ENCODE results near the gene FLT1.

FLT1 gene

DNA sequence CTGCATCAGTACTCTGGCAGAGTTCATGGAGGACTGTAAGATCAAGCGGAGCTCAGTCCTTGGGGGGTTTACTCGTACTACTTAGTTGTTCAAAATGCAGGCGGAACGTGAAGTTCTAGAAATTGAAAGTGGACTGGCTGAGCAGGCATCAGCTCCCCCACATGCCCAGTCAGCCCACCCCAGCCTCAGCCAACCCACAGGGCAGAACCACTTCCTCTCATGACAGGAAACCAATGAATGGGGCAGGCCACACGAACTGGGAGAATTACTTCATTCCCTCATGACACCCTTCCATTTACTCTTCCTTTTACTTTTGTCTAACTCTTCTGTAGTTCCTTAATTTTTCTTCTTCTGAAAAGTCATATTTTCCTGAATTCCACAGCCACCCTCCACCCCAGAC is 71.9 kb downstream of the FLT1 start:
- DNase-seq, result peak; percentile 42

DNA sequence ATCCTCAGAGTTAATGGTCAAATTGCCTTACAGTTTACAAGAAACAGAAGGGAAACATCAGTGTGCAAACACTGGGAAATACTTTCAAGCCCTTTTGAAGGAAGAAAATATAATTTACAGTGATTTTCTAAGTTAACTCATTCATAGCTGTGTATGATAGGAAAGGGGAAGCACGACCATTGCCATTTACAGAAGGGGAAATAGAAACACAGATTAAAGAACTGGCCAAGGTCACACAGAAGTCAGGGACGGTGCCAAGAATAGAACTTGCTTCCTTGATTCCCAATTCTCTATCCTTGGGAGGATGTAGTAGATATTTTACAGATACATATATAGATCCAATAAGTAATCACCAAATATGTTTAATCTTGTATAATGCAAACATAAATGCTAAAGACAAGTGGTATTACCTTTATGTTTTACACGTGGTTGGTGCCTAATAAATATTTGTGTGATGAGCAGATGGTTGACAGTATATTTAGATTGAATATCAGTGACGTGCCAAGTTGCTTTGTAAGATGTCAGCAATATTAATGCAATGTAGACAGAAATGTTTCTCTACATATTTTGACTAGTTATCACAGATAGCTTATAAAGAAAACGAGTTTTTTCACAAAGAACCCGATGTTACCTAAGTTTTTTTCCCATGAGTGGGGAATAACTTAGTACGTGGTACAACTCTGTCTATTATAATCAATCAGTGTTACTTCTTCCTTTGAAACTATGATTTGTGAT is 73.1 kb downstream of the FLT1 start:
- peak; percentile 12 for DNase-seq

DNA sequence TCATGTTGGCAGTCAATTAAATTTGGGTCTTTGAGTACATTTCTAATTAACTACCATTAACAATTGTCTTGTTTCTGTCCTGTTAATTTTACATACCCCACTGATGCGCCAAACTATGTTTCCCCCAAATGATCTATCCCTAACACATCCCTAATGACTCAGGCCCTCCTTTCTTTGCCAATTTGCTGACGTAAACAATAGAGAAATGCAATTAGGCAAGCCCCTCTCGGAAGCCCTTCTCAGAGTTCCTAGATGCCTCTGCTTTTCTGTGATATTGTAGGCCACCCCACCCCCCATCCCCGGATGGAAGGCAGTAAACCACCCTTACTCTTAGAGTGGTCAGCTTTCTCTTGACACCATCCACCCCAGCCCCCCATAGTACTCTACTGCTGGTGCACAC is 74.2 kb downstream of the FLT1 start:
- no peak for DNase-seq

DNA sequence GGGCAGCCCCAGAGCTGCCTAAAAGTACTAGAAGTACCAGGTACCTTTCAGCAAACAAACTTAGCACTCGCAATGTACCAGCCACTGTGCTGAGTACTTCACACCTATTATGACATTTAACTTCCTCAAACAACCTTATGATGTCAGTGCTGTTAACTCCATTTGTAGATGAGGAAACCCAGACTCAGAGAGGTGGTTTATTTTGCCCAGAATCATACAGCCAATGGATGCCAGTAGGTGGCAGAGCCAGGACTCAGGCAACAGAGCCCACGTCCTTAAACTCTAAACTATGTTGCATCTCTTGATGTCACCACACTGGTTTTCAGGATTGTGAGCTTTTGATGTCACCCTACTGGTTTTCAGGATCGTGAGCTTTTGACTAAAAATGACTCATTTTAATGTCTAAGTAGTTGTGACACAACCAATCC is 78.9 kb downstream of the FLT1 start:
- no peak for DNase-seq

DNA sequence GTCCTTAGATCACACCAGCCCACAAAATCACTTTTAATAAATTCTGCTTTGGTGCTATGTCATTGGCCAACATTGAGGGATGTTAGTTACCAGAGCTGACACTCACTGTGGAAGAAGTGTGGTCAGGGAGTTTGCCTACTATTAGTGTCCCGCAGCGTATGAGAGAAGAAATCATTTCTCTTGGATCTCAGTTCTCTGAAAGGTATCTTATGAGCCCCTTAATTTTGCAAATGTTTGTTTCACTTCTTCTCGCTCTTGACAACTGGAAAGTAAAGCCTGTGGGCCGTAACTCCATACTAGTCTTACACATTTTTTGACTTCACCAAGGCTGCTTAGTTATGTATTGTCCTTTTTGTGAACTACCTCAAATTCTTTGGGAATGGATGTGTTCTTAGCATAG is 80.9 kb downstream of the FLT1 start:
- no peak for DNase-seq

DNA sequence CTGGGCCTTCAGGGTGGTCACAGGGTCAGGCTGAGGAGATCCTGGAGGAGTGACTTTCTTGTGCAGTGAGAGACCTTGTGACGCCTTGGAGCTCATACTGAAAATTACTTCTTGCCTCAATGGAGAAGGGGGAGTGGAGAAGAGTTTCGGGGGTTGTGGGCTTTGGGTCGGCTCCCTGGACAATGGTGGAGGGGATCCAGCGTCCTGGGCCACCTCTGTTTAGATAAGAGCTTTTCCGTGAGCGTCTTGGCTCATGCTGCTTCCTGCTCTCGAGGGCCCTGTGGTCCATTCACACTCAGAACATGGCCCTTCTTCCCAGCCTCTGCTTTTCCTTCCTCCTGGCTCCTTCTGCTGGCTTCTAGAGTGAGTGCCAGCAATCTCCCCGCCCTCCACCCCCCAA is 81.9 kb downstream of the FLT1 start:
- no peak for DNase-seq

DNA sequence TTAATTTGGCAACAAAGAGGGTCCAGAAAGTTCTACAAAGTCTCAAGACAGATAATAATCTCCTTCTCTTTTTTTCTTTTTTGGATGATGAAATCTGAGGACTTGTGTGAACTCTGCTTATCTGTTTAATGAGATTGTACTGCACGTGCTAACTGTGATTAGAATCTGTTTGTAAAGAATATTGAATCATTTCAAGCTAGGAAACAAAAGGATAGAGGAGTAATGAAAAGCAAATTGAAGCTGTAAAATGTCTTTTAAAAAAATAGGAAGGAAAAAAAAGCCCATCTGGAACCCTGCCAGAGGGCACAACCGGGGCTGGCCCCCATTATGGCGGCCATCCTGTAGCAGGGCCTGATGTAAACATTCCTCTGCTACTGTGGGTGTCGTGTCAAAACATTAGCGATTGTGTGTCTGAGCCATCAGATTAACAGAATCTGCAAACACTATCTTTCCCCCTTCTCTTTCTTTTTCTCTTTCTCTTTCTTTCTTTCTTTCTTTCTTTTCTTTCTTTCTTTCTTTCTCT is 83.0 kb downstream of the FLT1 start:
- no peak for DNase-seq

DNA sequence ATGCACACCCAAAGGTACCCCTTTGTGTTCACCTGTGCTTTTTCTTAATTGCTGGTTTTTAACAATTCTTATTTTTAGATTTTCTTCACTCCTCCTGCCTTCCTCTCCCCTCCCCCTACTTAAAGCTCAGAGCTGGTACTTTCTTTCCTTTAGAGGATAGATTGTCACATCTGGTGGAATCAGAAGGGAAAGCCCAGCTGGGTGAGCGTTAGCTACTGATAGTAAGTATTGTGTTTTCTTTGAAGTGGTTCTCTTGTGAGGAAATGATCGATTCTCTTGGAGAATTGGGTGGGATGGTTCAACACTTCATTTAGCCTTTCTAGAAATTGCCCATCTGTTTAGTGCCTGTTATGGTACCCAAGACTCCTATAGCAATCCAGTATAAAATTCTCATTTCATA is 84.8 kb downstream of the FLT1 start:
- DNase-seq, result peak; percentile 66

DNA sequence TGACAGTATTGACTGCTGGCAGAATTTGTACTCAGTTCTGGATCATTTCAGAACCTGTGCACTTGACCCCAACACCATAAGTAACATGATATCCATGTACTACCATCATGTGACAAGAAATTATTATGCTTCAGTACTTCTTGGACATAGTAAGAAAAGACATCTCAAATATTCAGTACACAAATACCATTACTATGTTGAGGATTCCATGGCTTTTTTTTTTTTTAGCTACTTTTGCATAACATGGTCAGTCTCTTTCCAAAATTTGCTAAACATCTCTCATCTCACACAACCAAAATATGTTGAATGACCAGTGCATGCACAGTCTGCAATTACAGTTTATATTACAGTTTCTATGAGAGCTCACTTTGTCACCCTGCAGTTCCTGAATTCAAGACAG is 85.3 kb downstream of the FLT1 start:
- peak; percentile 45 for DNase-seq

DNA sequence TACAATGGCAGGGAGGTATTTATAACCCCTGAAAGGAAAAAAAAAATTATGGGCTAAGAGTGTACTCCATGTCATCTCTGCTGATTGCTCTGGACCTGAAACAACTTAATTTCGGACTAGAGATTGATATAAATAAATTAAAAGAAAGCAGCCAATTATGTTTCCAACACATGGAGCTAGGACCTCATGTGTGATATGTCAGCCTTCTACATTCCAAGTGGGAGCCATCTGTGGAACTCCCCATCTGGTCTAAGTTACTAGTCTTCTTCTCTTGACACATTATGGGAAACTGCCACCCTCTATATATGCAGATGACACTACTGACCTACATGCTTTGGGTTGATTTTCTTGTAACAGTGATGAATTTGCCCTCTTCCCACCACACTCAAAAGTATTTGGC is 86.1 kb downstream of the FLT1 start:
- DNase-seq, result no peak

DNA sequence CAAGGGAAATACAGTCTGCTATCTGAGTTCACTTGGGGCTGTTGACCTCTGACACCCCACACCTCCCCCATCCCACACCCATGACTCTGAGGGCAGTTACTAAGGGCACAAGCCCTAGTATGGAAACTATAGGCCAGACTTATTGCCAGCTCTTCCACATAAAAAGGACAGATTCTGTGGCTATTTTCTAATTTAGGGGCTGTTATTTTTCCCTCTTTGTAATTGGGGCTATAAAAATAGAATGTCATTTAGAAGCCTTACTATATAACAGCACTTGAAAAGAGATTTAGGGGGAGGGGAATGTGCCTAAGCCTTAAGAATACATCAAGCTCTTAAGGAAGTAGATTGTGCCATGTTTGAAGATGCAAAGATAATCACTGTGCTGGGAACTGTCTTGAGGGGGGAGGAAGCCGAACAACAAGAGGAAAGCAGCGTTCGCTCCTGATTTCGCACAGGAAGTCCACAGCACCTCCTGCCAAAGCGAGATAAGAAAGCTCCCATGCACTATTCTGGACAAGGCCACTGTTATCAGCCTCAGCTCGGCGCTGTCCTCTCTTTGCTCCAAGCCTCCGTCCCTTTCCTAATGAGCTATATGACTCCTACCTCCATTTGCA is 86.6 kb downstream of the FLT1 start:
- peak; percentile 95 for DNase-seq

DNA sequence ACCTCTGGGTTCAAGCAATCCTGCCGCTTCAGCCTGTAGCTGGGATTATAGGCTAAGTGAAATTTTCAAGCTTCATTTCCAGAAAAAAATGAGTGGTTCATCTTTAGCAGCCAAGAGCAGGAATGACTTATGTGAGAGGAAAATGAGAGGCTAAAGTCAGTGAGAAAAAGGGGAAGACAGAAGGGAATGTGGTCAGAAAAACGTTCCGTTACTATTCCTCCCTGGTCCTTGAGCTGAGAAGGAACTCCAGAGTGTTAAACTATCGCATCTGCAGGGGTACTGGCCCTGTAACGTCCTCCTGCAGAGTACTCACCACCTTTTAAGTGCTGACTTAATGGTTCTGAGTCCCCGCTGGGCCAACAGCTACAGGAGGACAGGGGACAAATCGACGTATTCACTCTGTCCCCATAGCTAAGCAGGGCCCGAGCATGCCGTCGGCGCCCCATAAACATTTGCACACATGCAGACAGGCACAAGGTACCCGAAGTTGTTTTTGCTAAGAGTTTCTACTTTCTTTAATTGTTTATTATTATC is 88.1 kb downstream of the FLT1 start:
- no peak for DNase-seq

DNA sequence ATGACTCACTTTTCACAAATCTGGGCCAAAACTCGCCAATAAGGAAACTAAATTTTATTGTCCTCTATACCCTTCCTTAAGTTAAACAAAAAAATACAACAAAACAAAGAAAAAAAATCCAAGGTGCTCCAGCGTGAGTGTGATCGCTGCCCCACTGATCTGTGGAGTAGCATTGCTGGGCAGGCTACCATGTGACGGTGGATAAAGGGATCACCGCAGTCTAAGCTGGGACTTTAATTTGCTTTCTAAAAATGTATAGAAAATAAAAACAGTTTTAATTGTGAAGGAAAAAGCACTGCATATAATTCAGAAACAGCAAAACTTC is 92.9 kb downstream of the FLT1 start:
- no peak for DNase-seq

DNA sequence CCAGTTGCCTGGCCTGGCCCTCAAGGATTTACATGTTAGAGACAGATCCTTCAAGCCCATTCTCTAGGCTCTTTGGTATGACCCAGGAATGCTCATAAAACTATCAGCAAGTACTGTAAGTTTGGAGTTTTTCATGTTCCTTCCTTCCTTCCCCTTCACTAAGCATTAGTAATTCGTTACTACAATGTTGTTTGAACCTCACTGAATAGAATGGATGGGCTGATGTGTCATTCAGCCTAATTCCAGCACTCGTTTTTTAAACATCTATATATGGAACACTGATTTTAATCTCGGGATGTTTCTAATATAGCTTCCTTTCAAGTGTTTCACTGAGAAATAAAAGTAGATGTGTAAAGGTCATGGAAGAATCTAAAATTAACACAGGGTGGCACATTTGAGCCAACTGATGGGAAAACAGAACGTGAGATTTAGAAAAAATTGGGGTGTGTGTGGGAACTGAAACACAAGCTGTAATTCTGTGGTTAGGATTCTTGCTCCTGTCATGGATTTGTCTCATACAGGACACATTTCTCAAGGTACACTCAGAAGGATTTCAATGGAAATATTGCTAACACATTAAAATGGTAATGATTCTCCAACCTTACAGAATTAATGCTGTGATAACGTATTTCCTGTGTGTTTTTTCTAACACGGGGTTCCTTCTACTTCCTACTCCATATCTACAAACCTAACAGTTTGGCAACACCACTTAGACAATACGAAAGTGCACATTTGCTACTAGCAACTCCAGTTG is 93.4 kb downstream of the FLT1 start:
- DNase-seq, result peak; percentile 12

DNA sequence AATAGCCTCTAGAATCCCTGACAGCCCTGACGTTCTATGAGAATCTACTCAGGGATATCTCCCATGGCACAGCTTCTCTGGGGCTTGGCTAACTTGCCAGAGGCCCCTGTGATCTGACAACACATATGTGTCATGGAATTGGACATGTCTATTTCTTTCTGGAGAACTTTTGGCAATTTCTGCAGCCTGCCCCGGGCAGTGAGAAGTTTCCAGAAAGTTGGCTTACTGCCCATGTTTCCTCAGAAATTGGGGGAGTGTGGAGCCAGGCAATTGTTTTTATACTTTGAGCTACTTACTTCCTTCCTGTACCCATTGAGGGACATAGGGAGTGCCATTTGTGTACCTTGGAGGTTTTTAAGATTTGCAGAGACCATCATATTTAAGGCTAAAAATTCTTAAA is 98.9 kb downstream of the FLT1 start:
- DNase-seq, result no peak

DNA sequence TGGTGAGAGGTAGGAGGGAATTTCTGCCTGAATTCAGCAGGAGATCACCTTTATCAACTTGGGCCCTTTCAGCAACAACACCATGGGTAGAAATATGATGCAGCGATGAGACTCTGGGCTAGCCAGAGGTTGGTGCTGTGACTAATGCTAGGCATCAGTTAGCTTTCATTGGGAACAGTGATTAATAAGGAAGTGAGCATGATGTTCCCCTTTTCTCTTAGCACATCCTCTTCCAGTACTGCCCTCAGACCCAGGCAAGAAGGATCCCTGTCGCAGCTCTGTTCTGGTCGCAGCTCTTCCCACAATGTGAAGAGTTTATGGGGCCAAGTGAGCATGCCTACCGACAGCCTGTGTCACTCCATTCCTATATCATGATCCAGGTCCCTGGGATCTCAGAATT is 100.5 kb downstream of the FLT1 start:
- no peak for DNase-seq

DNA sequence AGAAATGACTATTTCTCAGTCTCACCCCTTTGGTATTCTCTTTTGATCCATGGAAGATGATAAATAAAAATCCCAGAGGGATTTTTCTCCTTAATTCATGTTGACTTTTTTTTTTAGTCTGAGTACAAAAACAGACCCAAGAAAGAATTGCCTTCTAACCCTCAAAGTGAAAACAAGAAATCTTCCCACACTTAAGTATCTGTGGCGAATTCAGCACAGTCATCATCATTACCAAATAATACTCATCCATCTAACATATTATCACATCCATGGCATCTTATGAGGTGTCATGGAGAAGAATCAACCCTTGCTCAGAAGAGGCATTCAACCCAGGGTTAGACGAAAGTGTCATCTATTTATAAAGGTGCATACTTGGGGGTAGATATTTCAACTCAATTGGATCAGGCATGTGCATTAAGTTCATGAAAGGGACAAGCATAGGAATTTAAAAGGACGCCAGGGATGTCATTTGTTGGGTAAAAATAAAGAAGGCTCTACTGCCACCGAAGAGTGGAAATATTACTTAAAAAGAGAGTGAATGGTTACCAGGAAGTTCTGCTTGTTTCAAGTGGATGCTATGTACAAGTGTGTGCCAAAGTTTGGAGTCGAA is 101.9 kb downstream of the FLT1 start:
- DNase-seq, result no peak

DNA sequence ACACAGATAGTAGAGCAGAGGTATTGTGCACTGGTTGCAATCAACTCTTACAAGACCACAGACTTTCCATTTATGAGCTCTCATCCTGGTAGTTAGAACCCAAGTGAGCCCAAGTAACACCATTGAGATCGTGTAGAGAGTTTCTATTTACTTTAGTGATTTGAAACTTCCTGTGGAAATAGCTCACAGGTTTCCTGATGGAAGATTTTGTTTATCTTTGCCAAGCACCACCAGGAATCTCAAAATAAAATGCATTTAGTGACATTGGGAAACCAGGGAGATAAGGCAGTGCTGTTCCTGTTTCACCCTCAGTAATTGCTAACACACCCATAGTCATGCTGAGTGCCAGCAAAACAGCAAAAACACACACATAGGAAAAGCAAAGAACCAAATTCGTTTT is 102.5 kb downstream of the FLT1 start:
- no peak for DNase-seq

DNA sequence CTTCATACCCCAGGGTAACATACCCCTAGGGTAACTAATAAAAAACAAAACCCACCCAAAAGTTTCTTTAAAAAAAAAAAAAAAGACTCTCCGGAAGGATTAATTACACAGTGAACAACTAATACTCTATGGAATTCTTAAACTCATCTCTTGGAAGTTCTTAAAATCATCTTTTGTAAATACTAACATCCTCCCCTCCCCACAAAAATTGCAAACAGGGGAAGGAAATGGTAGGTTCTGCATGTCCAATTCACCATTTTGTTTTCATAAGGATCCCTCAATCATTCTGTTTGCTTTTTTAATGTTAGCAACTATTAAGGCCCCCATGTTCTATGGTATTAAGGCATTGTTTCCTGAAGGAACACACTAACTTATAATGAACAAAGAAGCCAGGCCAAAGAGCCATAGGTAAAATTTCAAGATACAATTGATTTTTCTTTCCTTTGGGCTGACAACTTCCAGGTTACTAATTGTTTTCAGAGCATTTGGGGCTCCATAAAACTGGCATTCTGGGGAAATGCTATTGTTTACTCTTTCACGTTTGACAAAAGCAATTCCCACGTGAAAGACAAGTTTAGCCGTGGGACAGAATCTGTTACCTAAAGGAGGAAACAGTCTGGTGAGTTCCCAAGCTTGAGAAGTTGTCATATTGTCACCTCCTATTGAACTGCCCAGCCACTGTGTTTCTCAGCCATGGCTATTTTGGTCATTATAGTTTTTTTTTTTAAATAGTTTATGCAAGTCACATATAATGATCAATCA is 107.0 kb downstream of the FLT1 start:
- DNase-seq, result no peak

DNA sequence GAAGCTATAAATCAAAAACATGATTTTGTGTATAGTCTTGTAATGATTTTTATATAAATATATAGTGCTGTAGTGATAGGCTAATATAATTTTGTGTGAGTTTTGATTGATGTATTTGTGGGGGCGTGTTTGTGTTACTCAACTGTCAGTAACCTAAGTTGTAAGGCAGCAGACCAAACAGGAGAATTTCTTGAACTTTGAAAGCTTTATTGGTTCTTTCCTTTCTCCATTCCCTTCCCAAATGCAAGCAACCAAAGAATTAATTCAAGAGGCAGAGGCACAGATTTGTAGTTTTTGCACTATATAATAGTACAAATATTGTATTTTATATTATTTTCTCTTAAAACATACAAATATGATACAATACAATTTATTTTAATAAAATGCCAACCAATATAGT is 109.6 kb downstream of the FLT1 start:
- no peak for DNase-seq

DNA sequence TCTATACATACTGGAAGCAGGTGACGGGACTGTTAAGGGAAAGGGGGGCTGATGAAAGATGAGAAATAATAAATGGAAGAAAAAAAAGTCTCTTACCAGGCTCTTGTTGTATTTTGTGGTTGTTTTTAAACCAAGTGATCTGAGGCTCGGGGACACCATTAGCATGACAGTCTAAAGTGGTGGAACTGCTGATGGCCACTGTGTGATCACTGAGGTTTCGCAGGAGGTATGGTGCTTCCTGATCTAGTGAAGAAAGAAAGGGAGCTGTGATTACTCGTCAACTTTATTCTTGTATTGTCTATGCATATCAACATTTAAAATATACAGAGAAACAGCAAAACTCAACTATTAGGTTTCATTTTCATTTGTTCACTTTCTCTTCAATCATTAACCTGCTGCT is 110.1 kb downstream of the FLT1 start:
- DNase-seq, result no peak

DNA sequence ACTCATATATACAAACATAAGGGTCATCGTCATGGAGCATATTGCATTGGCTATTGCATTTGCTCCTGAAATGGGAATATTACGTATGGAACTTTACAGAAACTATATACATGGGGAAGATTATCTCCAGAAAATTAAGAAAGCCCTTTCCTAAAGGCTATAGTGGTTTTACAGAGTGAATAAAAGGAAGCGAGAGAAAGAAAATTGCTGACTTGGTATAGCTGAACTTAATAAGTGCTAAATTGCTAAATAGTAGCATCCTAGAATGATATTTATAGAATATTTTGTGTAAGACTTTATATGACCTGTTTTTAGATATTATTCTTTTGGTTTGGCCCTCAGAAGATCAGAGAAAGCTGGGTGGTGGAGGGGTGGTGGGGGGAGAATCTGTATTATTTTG is 114.6 kb downstream of the FLT1 start:
- DNase-seq, result no peak

All from OCI-M1 (cell line).